Activated CD8-positive, alpha-beta T cell treated with anti-CD3 and anti-CD28 coated beads for 36 hours (primary cell): ENCODE measurements around the gene NLRP6. TPM values are rescaled to one million over a fixed set of nuclear protein-coding genes. Genes with fewer than 3 reads are reported as not detected.
"Not testable (repeated sequence)": the region's sequence is repeated elsewhere in the genome, so short reads cannot be mapped to it uniquely, and the experiment has no call there.

Experiments used
- ATAC-seq: fragments of 200-7000 bp; cut with Tn5 transposase; one replicate; pipeline ENCODE4 v1.10.0; 2021; ENCODE audit warnings: mild to moderate bottlenecking, moderate library complexity
- CTCF ChIA-PET: fragments of 350-600 bp; sonication (Branson Sonifier 250); formaldehyde crosslinking; loops from one replicate; lab custom pipeline; 2021; ENCODE audit warnings: antibody characterized with exemption; lab: Charles Lee
- POLR2A ChIA-PET: fragments of 350-600 bp; sonication (Branson Sonifier 250); formaldehyde crosslinking; loops from one replicate; lab custom pipeline; 2021; ENCODE audit warnings: antibody characterized with exemption; lab: Charles Lee
- DNase-seq: peaks from one replicate; pipeline ENCODE4 v3.0.0-alpha.2; 2020
- H3K27ac Mint-ChIP-seq: one replicate; pipeline ENCODE4 v1.8.0; 2021; ENCODE audit warnings: mild to moderate bottlenecking, mixed read lengths
- H3K27me3 Mint-ChIP-seq: one replicate; pipeline ENCODE4 v1.8.0; 2021; ENCODE audit warnings: mixed read lengths
- H3K36me3 Mint-ChIP-seq: one replicate; pipeline ENCODE4 v1.8.0; 2021; ENCODE audit warnings: low read depth, mixed read lengths
- H3K4me1 Mint-ChIP-seq: one replicate; pipeline ENCODE4 v1.8.0; 2021; ENCODE audit warnings: low read depth, mixed read lengths
- H3K4me3 Mint-ChIP-seq: one replicate; pipeline ENCODE4 v1.8.0; 2021; ENCODE audit warnings: mild to moderate bottlenecking, moderate library complexity, mixed read lengths
- H3K9me3 Mint-ChIP-seq: one replicate; pipeline ENCODE4 v1.8.0; 2021; ENCODE audit warnings: mixed read lengths
- intact Hi-C: fragments of 100-400 bp; cut with micrococcal nuclease; formaldehyde crosslinking; loops from one replicate; pipeline ENCODE4 v1.10.0; 2022
- total RNA-seq, 2 experiments: library from RNA; stranded (reverse); gene quantifications; one replicate each; pipeline ENCODE4 v1.2.3, GENCODE V29; 2021
- TF ChIP-seq, protein P1 (sequence below): fragments of 200-600 bp; IDR thresholded peaks from one replicate; pipeline ENCODE4 v1.8.0; 2022; ENCODE audit warnings: antibody characterized with exemption, mild to moderate bottlenecking

Gene NLRP6
- total RNA-seq, 2 experiments from 2014 or later: 3.3 to 3.4 TPM

GRCh38 chr11:315051-315481 lies 36.9 kb downstream of the NLRP6 start:
- Mint-ChIP-seq H3K9me3 (no peaks in the 10 kb centered on the region), H3K4me1 (peaks cover 30% of the 10 kb centered on the region), H3K27me3 (no peaks in the 10 kb centered on the region), H3K36me3 (peaks cover 40% of the 10 kb centered on the region), H3K27ac (peak overlapping the region; percentile 91), H3K4me3 (peak overlapping the region; percentile 83)
- ATAC-seq (no peak), DNase-seq (peak; percentile 48)
- POLR2A ChIA-PET: interaction anchor here (0.8 to 4.5 kb wide), 14 partner anchors 9 to 70 kb away, joined by 3 to 47 read pairs (median 10); partner anchors contain the start of genes IFITM2, NLRP6 and PGGHG
- TF ChIP-seq, protein P1, sequence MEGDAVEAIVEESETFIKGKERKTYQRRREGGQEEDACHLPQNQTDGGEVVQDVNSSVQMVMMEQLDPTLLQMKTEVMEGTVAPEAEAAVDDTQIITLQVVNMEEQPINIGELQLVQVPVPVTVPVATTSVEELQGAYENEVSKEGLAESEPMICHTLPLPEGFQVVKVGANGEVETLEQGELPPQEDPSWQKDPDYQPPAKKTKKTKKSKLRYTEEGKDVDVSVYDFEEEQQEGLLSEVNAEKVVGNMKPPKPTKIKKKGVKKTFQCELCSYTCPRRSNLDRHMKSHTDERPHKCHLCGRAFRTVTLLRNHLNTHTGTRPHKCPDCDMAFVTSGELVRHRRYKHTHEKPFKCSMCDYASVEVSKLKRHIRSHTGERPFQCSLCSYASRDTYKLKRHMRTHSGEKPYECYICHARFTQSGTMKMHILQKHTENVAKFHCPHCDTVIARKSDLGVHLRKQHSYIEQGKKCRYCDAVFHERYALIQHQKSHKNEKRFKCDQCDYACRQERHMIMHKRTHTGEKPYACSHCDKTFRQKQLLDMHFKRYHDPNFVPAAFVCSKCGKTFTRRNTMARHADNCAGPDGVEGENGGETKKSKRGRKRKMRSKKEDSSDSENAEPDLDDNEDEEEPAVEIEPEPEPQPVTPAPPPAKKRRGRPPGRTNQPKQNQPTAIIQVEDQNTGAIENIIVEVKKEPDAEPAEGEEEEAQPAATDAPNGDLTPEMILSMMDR: no peak
- CTCF ChIA-PET: interaction anchor here (2.1 to 3.2 kb wide), 4 partner anchors 9 to 64 kb away, joined by 4 to 26 read pairs (median 15); no protein-coding TSS in a partner anchor
- intact Hi-C loops: loop anchor here (10.0 kb wide), 1 partner anchor 50 kb away; no protein-coding TSS in a partner anchor

- peaks cover 44% of the 10 kb centered on the region for H3K36me3 Mint-ChIP-seq
- CTCF ChIA-PET: interaction anchor here (2.1 to 3.2 kb wide), 4 partner anchors 10 to 64 kb away, joined by 4 to 26 read pairs (median 15); no protein-coding TSS in a partner anchor
- intact Hi-C loops: loop anchor here (10.0 kb wide), 1 partner anchor 51 kb away; no protein-coding TSS in a partner anchor
- TF ChIP-seq, protein P1: no peak
- H3K27ac Mint-ChIP-seq: peak overlapping the region; percentile 91
- POLR2A ChIA-PET: interaction anchor here (0.8 to 4.5 kb wide), 16 partner anchors 10 to 70 kb away, joined by 3 to 47 read pairs (median 8); partner anchors contain the start of genes IFITM2, NLRP6 and PGGHG
- DNase-seq (peak; percentile 11), ATAC-seq (no peak)
- H3K9me3 Mint-ChIP-seq: no peaks in the 10 kb centered on the region
- peaks cover 34% of the 10 kb centered on the region for H3K4me1 Mint-ChIP-seq
- H3K4me3 Mint-ChIP-seq: peak overlapping the region; percentile 83
- H3K27me3 Mint-ChIP-seq: no peaks in the 10 kb centered on the region
Observed at GRCh38 chr11:315516-315994, 37.3 kb downstream of the NLRP6 start.

GRCh38 chr11:316031-316701 lies 38.0 kb downstream of the NLRP6 start:
- DNase-seq (peak; percentile 54), ATAC-seq (no peak)
- Mint-ChIP-seq H3K27me3 (no peaks in the 10 kb centered on the region), H3K9me3 (no peaks in the 10 kb centered on the region), H3K4me1 (peaks cover 36% of the 10 kb centered on the region), H3K36me3 (peaks cover 46% of the 10 kb centered on the region), H3K27ac (peak overlapping the region; percentile 90), H3K4me3 (peak overlapping the region; percentile 83)
- POLR2A ChIA-PET: interaction anchor here (0.8 to 4.5 kb wide), 18 partner anchors 10 to 109 kb away, joined by 3 to 47 read pairs (median 6); partner anchors contain the start of genes BET1L, IFITM2, NLRP6 and PGGHG
- intact Hi-C loops: loop anchor here (10.0 kb wide), 1 partner anchor 51 kb away; no protein-coding TSS in a partner anchor
- TF ChIP-seq, protein P1: no peak
- CTCF ChIA-PET: interaction anchor here (1.0 to 3.2 kb wide), 11 partner anchors 9 to 79 kb away, joined by 3 to 26 read pairs (median 4); no protein-coding TSS in a partner anchor

- intact Hi-C loops: loop anchor here (10.0 kb wide), 1 partner anchor 52 kb away; no protein-coding TSS in a partner anchor
- POLR2A ChIA-PET: interaction anchor here (0.6 to 4.5 kb wide), 20 partner anchors 8 to 259 kb away, joined by 3 to 47 read pairs (median 6); partner anchors contain the start of genes BET1L, IFITM2, NLRP6 and PGGHG
- no peak for ATAC-seq
- Mint-ChIP-seq H3K9me3 (no peaks in the 10 kb centered on the region), H3K4me1 (peaks cover 33% of the 10 kb centered on the region), H3K36me3 (peaks cover 46% of the 10 kb centered on the region), H3K27ac (peak overlapping the region; percentile 90), H3K4me3 (peak overlapping the region; percentile 83), H3K27me3 (no peaks in the 10 kb centered on the region)
- TF ChIP-seq, protein P1: no peak
- DNase-seq: peak; percentile 39
- CTCF ChIA-PET: interaction anchor here (0.8 to 3.2 kb wide), 19 partner anchors 9 to 202 kb away, joined by 3 to 26 read pairs (median 3); partner anchors contain the start of gene IFITM2
Observed at GRCh38 chr11:316891-317301, 38.7 kb downstream of the NLRP6 start.

- ChIA-PET POLR2A (interaction anchor here (0.6 to 4.5 kb wide), 15 partner anchors 8 to 258 kb away, joined by 3 to 47 read pairs (median 7); partner anchors contain the start of genes IFITM2, PGGHG and PHRF1), CTCF (interaction anchor here (0.8 to 3.2 kb wide), 13 partner anchors 9 to 201 kb away, joined by 3 to 26 read pairs (median 4); partner anchors contain the start of gene IFITM2)
- Mint-ChIP-seq H3K4me1 (peaks cover 27% of the 10 kb centered on the region), H3K4me3 (peak overlapping the region; percentile 83), H3K36me3 (peaks cover 46% of the 10 kb centered on the region), H3K27ac (peak overlapping the region; percentile 90)
- intact Hi-C loops: loop anchor here (10.0 kb wide), 1 partner anchor 53 kb away; no protein-coding TSS in a partner anchor
- H3K27me3 Mint-ChIP-seq, DNase-seq, H3K9me3 Mint-ChIP-seq: not testable (repeated sequence)
- ATAC-seq: peak; percentile 11
Observed at GRCh38 chr11:317668-318404, 39.6 kb downstream of the NLRP6 start.

DNA sequence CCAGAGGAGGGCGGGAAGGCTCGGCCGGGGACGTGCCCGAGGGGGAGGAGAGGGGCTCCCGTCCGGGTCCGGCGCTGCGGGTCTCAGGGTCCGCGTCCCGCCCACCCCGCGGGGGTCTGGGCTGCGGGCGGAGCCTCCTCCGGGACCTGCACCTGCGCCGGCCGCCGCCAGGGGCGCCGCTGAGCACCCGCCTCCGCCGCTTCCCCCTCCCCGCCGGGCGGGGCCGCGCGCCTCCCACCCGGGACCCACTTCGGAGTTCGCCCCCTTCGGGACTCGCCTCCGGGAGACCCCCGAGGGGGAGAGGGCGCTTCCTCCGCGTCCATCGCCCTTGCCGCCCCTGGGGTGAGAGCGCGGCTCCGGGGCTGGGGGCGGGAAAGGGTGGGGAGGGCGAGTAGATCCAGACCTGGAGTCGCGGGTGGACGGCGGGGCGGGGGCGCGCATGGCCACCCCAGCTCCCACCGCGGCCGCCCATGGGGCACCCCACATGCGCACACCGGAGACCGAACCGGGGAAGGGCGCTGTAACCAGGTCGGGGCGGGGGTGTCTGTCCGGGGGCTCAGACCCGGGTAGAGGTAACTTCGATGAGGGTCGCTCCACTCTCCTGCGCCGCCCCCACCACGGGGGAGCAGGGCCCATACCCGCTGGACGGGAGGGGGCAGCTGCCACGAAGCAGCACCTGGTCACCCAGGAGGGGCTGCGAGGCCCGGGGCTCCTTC lies 40.4 kb downstream of the NLRP6 start:
- CTCF ChIA-PET: interaction anchor here (1.4 to 1.8 kb wide), 3 partner anchors 13 to 35 kb away, joined by 4 to 9 read pairs (median 4); no protein-coding TSS in a partner anchor
- not testable (repeated sequence) for H3K27me3 Mint-ChIP-seq, DNase-seq, H3K9me3 Mint-ChIP-seq, H3K27ac Mint-ChIP-seq
- ATAC-seq: peak; percentile 28
- peaks cover 46% of the 10 kb centered on the region for H3K36me3 Mint-ChIP-seq
- H3K4me3 Mint-ChIP-seq: peak overlapping the region; percentile 90
- POLR2A ChIA-PET: interaction anchor here (1.1 to 4.5 kb wide), 10 partner anchors 7 to 68 kb away, joined by 3 to 47 read pairs (median 12); partner anchors contain the start of genes IFITM2 and PGGHG
- peaks cover 25% of the 10 kb centered on the region for H3K4me1 Mint-ChIP-seq
- intact Hi-C loops: loop anchor here (10.0 kb wide), 1 partner anchor 54 kb away; no protein-coding TSS in a partner anchor
